GM13977 (cell line): ENCODE measurements around the gene EXOC4.

ENCODE experiments used
- DNase-seq: peaks from one replicate; pipeline ENCODE4 v3.0.0; 2012; ENCODE audit warnings: low spot score
- CTCF ChIP-seq: IDR thresholded peaks from 2 replicates; pipeline ENCODE4 v1.5.1; 2012; ENCODE audit warnings: mild to moderate bottlenecking, control low read depth; ENCODE audit not compliant: insufficient read depth; ENCODE audit errors: extremely low read depth, missing control alignments
- in situ Hi-C: fragments of 300-500 bp; cut with MboI; formaldehyde crosslinking; loops from one replicate; pipeline ENCODE4 v1.12.0; 2022; ENCODE audit warnings: low sequenced_read_pairs, low pct_unique_long_range_greater_than_20kb, mixed read lengths, inconsistent platforms; ENCODE audit not compliant: unreplicated experiment

Gene EXOC4

GRCh38 chr7:134086998-134087735, 834.3 kb downstream of the EXOC4 start:
- TF ChIP-seq CTCF, result no peak
- in situ Hi-C loops, result no loop called here

GRCh38 chr7:134088199-134088598, 835.3 kb downstream of the EXOC4 start:
- in situ Hi-C loops, result no loop called here
- no peak for TF ChIP-seq CTCF
- no peak for DNase-seq

More at GRCh38 chr7:134086998-134087735, 834.3 kb downstream of the EXOC4 start:
- DNase-seq, result no peak

DNA sequence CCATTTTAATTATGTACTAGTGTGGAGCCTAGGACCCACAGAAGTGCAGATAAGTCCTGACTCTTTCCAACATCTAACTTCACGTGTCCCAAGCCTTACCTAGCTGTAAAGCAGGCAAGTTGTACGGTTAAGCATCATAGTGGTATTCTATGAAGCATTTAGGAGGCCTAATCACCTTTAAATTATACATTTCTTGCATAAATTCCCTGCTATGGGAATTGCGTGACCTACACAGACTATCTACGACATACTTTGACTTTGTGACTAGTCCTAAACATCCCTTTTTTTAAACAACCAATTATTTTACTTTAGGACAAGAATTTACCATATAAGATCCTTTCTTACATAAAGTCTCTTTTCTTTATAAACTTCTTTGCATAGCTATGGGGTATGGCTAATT, 836.6 kb downstream of the EXOC4 start:
- in situ Hi-C loops, result no loop called here
- no peak for DNase-seq
- TF ChIP-seq CTCF, result no peak

DNA sequence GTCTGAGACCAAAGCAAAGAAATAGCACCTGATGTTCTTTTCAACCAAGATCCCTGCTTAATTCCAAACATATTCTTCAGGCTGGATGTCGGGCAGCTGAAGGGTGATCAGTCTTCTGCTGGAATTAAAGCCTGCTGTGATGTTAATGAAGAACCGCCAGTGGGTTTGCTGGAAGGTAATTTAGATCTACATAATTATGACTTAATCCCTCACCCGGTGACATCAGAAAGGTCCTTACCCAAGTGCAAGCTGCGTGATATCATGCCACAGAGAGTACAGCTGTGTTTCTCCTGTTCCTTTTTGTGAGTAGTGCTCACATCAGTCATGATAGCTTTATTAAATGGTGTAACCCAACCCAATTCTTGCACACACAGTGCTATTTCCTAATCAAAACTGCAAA, 845.2 kb downstream of the EXOC4 start:
- TF ChIP-seq CTCF, result no peak
- DNase-seq, result no peak
- in situ Hi-C loops, result no loop called here

GRCh38 chr7:134101716-134102115, 848.8 kb downstream of the EXOC4 start:
- in situ Hi-C loops, result no loop called here
- DNase-seq, result no peak
- TF ChIP-seq CTCF, result no peak

- in situ Hi-C loops, result no loop called here
- TF ChIP-seq CTCF, result no peak
- no peak for DNase-seq
Measured at GRCh38 chr7:134104166-134104565, 851.3 kb downstream of the EXOC4 start.

- no peak for DNase-seq
- in situ Hi-C loops, result no loop called here
- no peak for TF ChIP-seq CTCF
Measured at GRCh38 chr7:134105841-134106240, 853.0 kb downstream of the EXOC4 start.
